BE2C (cell line): Measurements from ENCODE around the gene SEPTIN1.

ENCODE experiments used
- DNase-seq: peaks from one replicate; pipeline ENCODE4 v3.0.0-alpha.2; 2020
- H3K27me3 ChIP-seq: fragments of 250-450 bp; sonication (Bioruptor Pico); 2 replicates; pipeline ENCODE4 v1.5.1; 2020; ENCODE audit warnings: mild to moderate bottlenecking
- H3K36me3 ChIP-seq: fragments of 250-450 bp; sonication (Bioruptor Pico); 2 replicates; pipeline ENCODE4 v1.5.1; 2020; ENCODE audit warnings: mild to moderate bottlenecking
- H3K4me1 ChIP-seq: fragments of 250-450 bp; sonication (Bioruptor Pico); 2 replicates; pipeline ENCODE4 v1.5.1; 2020
- H3K4me3 ChIP-seq: 2 replicates; pipeline ENCODE4 v1.5.1; 2011; ENCODE audit warnings: low read depth, low read length
- H3K9me3 ChIP-seq: fragments of 250-450 bp; sonication (Bioruptor Pico); 2 replicates; pipeline ENCODE4 v1.5.1; 2020
- CTCF ChIP-seq: IDR thresholded peaks from 2 replicates; pipeline ENCODE4 v1.5.1; 2012; ENCODE audit warnings: mild to moderate bottlenecking, low read depth, low read length

Gene SEPTIN1

GRCh38 chr16:30414159-30414558, 31.8 kb upstream of the SEPTIN1 start:
- Histone ChIP-seq H3K36me3 (peaks cover 10% of the 10 kb centered on the region), H3K27me3 (no peaks in the 10 kb centered on the region), H3K4me3 (no peak overlapping the region), H3K4me1 (peaks cover 7% of the 10 kb centered on the region; the same call in 1 of the 2 replicates), H3K9me3 (no peaks in the 10 kb centered on the region)
- DNase-seq: no peak
- TF ChIP-seq CTCF: no peak

- H3K27me3 ChIP-seq: no peaks in the 10 kb centered on the region
- peaks cover 10% of the 10 kb centered on the region for H3K36me3 ChIP-seq
- no peak overlapping the region for H3K4me3 ChIP-seq
- H3K9me3 ChIP-seq: no peaks in the 10 kb centered on the region
- TF ChIP-seq CTCF: no peak
- H3K4me1 ChIP-seq: peaks cover 9% of the 10 kb centered on the region; the same call in 1 of the 2 replicates
- DNase-seq: no peak
Observed at GRCh38 chr16:30413112-30413806, 30.9 kb upstream of the SEPTIN1 start.

GRCh38 chr16:30409125-30410060, 27.0 kb upstream of the SEPTIN1 start:
- Histone ChIP-seq H3K9me3 (no peaks in the 10 kb centered on the region), H3K4me3 (no peak overlapping the region), H3K4me1 (peaks cover 6% of the 10 kb centered on the region; the same call in 1 of the 2 replicates), H3K27me3 (no peaks in the 10 kb centered on the region), H3K36me3 (peaks cover 10% of the 10 kb centered on the region)
- peak; percentile 96 for DNase-seq
- TF ChIP-seq CTCF: peak; percentile 97

GRCh38 chr16:30407804-30408534, 25.6 kb upstream of the SEPTIN1 start:
- Histone ChIP-seq H3K9me3 (no peaks in the 10 kb centered on the region), H3K36me3 (peaks cover 10% of the 10 kb centered on the region), H3K27me3 (no peaks in the 10 kb centered on the region), H3K4me1 (peaks cover 6% of the 10 kb centered on the region; the same call in 1 of the 2 replicates), H3K4me3 (peak overlapping the region; percentile 77)
- DNase-seq: no peak
- no peak for TF ChIP-seq CTCF

GRCh38 chr16:30407102-30407803, 24.9 kb upstream of the SEPTIN1 start, which contains the start of gene ZNF771:
Gene ZNF771, plus strand, starts transcription at chr16:30407606. Its CDS starts 448 bp downstream, at chr16:30408054.
- H3K9me3 ChIP-seq: no peaks in the 10 kb centered on the region
- no peak for TF ChIP-seq CTCF
- H3K4me1 ChIP-seq: peaks cover 6% of the 10 kb centered on the region; the same call in 1 of the 2 replicates
- no peaks in the 10 kb centered on the region for H3K27me3 ChIP-seq
- peaks cover 10% of the 10 kb centered on the region for H3K36me3 ChIP-seq
- peak within 1 kb of the TSS; percentile 77 for H3K4me3 ChIP-seq
- peak; percentile 98 for DNase-seq
